HG03378 (cell line): Measurements from ENCODE around the gene ITFG1.
"Not testable (repeated sequence)": the region's sequence is repeated elsewhere in the genome, so short reads cannot be mapped to it uniquely, and the experiment has no call there.

ENCODE experiments used
- ATAC-seq: cut with Tn5 transposase; IDR thresholded peaks from one replicate; pipeline ENCODE4 v1.9.1; 2021; ENCODE audit warnings: mild to moderate bottlenecking, moderate library complexity; ENCODE audit not compliant: unreplicated experiment

Gene ITFG1

DNA sequence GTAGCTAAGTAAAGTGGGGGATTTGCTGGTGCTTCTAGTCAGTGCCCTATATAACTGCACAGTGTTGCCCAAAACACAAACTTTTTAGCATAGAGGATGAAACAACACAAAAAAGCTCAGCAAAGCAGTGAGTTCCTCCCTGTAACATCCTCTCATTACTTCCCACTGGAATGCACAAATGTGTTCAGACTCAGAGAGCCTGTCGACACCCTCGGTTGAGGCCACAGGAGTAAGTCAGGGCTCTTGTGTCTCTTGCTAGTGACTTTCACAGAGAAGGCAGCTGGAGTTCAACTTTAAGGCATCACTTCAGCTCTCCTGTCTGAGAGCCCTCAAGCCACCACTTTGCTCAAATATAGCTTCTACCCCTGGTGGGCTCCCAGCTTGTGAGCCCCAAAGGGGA is 209.9 kb downstream of the ITFG1 start:
- no peak for ATAC-seq

DNA sequence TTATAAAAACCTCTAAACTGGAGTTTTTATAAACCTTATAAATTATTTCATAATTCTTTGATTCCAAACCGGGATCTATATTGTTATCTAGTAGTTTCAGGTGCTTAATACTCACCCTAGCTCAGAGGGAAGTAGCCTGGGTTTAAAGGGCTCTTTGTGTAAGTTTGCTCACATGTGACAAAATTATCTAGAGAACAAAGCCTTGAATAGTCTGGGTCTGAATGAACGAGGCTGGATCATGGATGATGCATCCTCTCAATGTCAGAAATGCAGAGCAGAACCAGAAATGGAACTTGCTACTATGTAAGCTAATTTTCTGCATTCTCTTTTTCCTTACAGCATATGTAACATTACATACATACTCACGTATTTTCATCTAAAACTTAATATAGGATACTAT is 213.2 kb downstream of the ITFG1 start:
- no peak for ATAC-seq

DNA sequence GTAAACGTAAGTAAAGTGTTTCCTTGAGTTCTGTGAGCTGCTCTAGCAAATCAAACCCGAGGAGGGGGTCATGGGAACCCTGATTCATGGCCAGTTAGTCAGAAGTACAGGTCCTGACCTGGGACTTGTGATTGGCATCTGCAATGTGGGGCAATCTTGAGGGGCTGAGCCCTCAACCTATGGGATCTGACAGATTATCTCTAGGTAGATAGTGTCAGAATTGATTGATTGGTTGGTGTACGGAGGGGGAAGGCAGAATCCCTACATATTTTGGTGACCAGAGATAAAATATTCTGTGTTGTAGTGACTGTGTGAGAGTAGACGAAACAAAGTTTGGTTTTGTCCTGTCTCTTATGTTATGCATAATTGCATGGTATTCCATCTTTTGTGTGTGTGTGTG is 216.7 kb downstream of the ITFG1 start:
- no peak for ATAC-seq

DNA sequence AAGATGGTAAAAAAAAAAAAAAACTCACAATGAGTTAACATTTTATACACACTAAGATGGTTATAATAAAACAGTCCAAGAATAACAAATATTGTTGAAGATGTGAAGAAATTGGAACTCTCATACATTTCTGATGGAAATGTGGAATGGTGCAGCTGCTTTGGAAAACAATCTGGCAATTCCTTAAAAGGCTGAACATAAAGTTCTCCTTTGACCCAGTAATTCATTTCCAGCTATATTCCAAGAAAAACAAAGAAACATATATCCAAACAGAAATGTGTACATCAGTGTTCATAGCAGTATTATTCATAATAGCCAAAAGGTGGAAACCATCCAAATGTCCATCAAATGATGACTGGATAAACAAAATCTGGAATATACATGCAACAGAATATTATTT is 219.8 kb downstream of the ITFG1 start:
- ATAC-seq: no peak

DNA sequence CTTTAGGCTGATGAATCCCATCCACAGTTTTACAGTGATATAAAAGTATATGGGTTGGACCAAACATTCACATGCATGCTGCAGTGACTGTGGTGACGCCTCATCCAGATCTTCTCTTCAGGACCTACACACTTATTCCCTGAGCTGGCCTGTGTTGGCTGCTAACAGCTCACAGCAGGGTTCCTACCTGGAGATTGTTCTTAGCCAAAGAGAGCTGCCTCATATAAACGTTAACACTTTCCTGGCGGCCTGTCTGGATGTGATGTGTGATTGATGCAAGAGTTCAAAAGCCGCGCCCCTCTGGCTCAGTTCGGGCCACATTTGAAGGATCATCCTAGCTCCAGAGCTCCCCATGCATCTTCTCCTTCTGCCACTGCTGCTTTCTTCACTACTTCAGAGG is 224.1 kb downstream of the ITFG1 start:
- ATAC-seq: no peak

DNA sequence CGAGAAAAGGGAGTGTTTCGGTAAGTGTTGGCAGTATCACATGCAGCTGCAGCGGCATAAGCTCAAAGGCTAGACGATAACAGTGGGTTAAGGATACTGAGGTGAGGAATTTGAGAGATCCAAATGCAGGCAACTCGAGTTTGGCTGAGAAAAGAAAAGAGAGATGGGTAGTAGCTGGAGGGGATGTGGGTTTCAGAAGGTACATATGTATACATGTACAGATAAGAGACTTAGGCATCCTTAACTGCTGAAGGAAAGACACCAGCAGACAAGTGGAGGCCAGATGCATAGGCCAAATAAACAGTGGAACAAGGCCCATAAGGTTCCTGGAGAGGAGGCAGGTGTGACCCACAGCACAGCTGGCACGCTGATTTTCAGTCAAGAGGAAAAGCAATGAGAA is 230.6 kb downstream of the ITFG1 start:
- no peak for ATAC-seq

DNA sequence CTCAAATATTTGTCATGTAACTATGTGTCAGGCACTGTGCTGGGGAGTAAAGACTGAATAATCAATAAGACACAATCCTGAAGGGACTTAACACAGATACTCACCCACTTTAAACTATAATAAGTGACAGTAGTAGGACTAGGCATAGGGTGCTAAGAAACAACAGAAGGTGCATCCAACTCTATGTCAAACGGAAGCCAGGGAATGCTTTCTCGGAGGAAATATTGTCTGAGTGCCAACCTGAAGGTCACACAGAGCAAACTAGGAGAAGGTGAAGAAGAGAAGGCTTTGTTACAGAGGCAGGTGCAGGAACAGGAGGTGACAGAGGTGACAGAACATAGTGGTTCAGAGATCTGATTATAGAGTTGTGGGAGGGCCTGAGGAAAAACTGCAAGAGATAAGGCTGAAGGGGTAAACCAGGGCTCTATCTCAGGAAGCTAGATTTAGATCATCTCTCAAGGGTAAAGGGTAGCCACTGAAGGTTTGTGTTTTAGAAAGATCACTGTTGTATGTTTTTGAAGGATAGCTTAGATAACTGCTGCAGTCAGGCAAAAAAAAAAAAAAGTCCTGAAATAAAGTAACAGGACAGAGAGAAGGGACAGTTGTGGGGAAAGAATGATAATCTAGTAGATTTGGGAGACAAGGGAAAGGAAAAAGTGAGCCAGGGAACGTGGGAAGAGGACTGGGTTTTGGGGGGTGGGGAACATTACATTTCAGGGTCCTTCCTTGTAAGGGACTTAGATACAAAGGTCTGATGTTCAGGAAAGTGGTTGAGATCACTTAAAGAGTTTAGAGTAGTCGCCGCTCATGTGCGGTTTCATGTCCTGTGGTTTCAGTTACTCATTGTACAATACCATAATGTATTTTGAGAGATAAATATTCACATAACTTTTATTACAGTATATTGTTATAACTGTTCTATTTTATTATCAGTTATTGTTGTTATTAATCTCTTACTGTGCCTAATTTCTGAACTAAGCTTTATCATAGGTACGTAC is 231.5 kb downstream of the ITFG1 start:
- no peak for ATAC-seq

DNA sequence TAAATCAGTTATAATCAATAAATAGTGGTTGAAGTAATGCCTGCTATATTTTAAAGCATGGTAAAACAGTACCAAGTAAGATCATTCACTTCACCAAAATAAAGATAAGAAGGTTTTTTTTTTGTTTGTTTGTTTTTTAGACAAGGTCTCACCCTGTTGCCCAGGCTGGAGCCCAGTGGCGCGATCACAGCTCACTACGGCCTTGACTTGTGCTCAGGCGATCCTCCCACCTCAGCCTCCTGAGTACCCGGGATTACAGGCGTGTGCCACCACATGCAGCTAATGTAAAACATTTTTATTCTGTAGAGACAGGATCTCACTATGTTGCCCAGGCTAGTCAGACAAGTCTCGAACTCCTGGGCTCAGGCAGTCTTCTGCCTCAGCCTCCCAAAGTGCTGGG is 232.6 kb downstream of the ITFG1 start:
- ATAC-seq: no peak

DNA sequence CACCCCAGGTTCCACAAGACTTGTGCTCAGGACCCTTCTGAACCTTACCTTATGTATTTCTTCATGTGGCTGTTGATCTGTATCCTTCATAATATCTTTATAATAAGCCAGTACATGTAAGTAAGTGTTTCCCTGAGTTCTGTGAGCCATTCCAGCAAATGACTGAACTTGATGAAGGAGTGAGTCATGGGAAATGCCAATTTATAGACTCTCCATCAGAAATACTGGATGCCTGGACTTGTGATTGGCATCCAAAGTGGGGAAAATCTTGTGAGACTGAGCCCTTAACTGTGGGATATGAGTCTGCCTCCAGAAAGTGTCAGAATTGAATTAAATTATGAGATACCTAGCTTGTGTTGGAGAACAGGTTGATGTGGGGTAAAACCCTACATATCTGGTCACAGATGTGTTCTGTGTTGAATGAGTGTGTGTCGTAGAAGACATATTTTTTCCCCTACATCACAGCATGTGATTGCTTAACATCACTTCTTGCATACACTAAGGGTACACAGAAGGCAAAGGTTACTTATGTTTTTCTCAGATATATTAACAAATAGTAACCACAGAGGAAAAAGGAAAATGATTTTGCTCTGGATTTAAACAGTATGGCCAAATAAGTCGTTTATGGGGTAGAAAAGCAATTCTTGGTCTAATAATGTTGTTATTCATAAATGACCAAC is 247.0 kb downstream of the ITFG1 start:
- ATAC-seq: no peak

DNA sequence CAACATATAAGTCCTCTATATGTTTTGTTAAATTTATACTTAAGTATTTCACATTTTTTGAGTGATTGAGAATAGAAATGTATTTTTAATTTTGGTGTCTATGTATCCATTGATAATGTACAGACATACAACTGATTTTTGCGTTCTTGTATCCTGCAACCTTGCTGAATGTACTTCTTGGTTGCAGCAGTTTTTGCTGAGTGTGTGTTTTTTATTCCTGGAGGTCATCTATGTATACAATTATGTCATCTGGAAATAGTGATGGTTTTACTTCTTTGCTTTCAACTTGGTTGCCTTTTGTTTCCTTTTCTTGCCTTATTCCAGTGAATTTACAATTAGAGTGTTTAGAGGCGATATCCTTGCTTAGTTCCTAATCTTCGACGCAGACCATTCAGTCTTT is 249.6 kb downstream of the ITFG1 start:
- no peak for ATAC-seq

DNA sequence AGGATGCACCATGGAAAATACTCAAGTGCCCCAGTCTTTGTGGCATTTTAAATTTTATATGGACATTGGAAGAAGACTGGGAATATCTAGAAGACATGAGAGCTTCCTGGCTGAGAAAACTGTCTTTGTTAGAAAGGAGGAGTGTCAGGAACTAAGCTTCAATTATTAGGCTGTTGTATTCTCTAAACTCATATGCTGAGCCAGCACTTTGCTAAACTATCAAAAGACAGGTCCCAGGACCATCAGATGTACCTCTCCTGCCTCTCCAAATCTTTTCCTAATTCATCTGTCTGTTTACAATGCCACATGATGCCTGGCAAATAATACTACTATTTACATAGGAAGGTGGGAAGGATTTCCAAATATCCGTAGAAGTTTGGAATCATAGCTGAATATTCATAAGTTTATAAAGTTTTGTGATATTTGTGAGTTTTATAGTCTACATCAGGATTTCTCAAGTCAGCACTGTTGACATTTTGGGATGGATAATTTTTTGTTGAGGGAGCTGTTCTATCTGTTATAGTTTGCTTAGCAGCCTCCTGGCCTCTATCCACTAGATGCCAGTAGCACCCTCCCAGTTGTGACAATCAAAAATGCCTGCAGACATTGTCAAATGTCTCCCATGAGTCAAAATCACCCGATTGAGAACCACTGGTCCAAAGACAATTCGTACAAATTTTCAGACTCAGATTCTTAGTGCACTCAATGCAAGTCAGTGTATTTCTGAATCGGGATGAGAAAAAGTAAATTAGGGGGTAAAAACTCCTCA is 255.9 kb downstream of the ITFG1 start:
- no peak for ATAC-seq

DNA sequence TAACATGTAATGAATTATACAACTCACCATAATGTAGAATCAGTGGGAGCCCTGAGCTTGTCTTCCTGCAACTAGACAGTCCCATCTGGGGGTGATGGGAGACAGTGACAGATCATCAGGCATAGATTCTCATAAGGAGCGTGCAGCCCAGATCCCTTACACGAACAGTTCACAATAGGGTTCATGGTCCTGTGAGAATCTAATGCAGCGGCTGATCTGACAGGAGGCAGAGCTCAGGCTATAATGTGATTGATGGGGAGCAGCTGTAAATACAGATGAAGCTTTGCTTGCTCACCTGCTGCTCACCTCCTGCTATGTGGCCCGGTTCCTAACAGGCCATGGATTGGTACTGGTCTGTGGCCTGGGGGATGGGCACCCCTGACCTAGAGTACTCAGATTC is 257.4 kb downstream of the ITFG1 start:
- ATAC-seq: not testable (repeated sequence)

DNA sequence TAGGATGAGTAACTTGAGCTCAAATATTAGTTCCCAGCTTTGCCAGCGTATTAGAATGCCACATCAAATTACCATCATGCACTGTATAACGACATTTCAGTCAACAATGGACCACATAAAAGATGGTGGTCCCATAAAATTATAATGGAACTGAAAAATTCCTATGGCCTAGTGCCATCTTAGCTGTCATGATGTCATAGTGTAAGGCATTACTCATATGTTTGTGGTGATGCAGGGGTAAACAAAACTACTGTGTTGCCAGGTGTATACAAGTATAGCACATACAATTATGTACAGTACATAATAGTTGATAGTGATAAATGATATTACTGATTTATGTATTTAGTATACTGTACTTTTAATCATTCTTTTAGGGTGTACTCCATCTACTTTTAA is 262.7 kb downstream of the ITFG1 start:
- no peak for ATAC-seq

DNA sequence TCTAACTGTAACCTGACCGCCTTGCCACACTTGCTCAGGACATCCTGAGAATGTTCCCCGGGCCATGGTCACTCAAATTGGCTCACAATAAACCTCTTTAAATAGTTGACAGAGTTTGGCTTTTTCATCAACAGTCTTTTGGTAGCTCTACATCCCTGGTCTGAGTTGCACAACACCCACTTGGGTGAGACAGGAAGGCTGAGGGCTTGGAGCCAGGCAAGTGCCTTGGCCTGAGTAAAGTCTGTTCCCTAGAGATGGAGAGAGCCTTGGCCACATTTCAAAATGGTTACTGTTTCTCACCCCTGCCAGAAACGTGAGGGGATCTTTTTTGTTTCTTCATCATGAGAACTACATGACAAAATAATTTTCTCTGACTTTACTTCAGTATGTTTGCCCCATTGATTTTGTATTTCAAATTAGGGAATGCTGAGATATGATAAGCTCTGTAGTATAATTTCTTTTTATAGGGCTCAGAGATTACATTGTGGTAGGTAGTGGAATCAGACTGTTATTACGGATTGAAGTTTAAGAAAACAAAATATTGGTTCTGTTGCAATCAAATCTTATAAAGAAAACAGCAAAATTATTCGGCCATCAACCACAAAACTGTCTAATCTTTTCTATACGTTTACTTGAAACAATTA is 263.2 kb downstream of the ITFG1 start:
- ATAC-seq: no peak

DNA sequence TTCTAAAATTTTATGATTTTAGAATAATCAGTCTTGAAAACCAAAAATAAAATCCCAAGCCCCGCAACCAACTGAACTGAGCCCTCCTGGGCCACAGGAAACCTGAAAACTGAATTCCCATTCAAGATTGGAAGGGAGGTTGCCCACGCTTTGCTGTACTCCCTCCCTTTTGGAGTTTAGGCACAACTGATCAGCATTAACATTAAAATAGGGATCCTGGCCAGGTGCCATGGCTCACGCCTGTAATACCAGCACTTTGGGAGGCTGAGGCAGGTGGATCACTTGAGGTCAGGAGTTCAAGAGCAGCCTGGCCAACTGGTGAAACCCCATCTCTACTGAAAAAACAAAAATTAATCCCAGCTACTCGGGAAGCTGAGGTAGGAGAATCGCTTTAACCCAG is 264.4 kb downstream of the ITFG1 start:
- ATAC-seq: no peak

DNA sequence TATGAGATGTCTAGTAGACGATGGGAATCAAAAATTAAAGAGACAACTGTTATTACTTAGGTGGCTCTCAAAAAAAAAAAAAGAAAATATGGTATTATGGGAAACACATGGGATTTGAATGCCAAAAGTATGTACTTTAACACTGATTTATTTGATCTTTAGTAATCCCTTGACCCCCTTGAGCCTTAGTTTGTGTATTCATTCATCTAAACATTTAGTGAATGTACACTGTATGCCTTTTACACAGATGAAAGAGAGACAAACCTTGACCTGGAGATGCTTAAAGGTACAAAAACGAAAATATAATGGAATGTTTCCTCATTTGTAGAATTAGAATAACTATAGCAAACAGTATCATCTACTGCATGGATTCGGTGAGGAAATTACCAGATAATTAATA is 278.5 kb downstream of the ITFG1 start:
- ATAC-seq: no peak

DNA sequence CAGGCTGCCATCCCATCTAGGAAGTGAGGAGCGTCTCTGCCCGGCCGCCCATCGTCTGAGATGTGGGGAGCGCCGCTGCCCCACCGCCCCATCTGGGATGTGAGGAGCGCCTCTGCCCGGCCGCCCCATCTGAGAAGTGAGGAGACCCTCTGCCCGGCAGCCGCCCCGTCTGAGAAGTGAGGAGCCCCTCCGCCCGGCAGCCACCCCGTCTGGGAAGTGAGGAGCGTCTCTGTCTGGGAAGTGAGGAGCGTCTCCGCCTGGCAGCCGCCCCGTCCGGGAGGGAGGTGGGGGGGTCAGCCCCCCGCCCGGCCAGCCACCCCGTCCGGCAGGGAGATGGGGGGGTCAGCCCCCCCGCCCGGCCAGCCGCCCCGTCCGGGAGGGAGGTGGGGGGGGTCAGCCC is 279.8 kb downstream of the ITFG1 start:
- ATAC-seq: not testable (repeated sequence)

DNA sequence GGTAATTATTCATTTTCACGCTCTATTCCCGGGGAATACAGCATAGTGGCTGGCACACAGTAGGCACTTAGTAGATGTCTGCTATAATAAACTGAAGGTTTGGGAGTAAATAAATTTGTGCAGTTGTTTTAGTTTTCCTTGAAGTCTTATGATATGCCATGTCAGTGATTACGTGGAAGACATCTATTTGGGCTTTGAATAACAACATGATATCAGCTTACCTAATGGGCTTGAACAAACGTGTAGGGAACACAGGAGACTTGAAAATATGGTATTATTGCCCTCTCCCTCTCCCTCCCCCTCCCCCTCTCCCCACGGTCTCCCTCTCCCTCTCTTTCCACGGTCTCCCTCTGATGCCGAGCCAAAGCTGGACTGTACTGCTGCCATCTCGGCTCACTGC is 280.8 kb downstream of the ITFG1 start:
- ATAC-seq: no peak

DNA sequence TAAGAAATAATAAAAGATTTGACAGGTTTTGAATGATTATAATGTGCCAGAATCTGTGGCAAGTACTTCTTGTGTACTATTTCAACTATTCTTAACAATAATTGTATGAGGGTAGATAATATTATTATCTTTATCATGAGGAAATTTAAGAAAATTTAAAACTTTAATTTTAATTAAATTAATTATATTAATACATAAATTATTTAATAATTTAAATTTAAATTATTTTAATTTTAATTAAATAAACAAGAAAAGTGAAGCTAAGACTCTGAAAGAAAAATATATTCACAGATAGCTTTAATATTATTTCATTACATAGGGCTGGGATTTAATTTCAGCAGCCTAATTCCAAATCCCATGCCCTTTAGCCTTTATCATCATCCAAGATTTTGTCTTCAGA is 285.7 kb downstream of the ITFG1 start:
- ATAC-seq: no peak

DNA sequence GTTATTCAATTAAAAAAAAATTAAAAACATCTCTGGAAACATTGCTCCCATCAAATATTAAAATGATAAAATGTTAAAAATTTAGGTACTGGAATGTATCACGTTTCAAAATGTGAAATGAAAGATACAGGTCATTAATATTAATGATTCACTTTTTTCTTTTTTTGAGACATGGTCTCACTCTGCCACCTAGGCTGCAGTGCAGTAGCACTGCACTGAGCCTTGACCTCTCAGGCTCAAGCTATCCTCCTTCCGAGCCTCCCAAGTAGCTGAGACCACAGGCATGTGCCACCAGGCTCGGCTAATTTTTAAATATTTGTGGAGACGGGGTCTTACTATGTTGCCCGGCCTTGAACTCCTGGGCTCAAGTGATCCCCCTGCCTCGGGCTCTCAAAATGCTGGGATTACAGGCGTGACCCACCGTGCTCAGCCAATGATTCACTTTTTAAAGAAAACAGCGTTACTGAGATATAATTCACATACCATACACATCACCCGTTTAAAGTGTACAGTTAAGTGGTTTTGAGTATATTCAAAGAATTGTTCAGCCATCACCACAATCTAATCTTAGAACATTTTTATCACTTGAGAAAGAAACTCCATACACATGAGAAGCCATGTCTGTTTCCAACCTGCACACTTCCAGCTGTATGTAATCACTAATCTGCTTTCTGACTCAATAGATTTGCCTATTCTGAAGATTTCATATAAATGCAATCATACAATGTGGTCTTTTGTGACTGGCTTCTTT is 298.0 kb downstream of the ITFG1 start:
- ATAC-seq: no peak
